SK-N-SH (cell line): Measurements from ENCODE around the gene NCAPG.

ENCODE experiments used
- EP300 ChIP-seq, 2 experiments: IDR thresholded peaks; 2 replicates each; pipeline versions ENCODE4 v1.4.0 to v1.6.1; 2012; ENCODE audit warnings: borderline replicate concordance in 1 of 2, low read depth in 1 of 2, low read length in 1 of 2
- EZH2phosphoT487 ChIP-seq: fragments of 200-600 bp; sonication (generic); IDR thresholded peaks from 2 replicates; pipeline ENCODE4 v1.6.1; 2017; ENCODE audit warnings: low read depth, mixed run types, mild to moderate bottlenecking, antibody characterized with exemption, moderate library complexity, borderline replicate concordance
- FOSL2 ChIP-seq: IDR thresholded peaks from 2 replicates; pipeline ENCODE4 v1.4.0; 2012; ENCODE audit warnings: low read depth, mild to moderate bottlenecking, moderate library complexity, borderline replicate concordance
- GATA2 ChIP-seq: sonication (generic); formaldehyde crosslinking; IDR thresholded peaks from 2 replicates; pipeline ENCODE4 v1.5.0; 2020; ENCODE audit warnings: mild to moderate bottlenecking, missing genetic modification reagents
- JUND ChIP-seq: IDR thresholded peaks from 2 replicates; pipeline ENCODE4 v1.4.0; 2012
- NFIC ChIP-seq: IDR thresholded peaks from 2 replicates; pipeline ENCODE4 v1.4.0; 2012; ENCODE audit warnings: borderline replicate concordance
- RCOR1 ChIP-seq: fragments of 150-350 bp; IDR thresholded peaks from 2 replicates; pipeline ENCODE4 v1.6.1; 2017; ENCODE audit warnings: antibody characterized with exemption, low read length
- SIN3A ChIP-seq: IDR thresholded peaks from 2 replicates; pipeline ENCODE4 v1.6.1; 2012; ENCODE audit warnings: low read depth, mild to moderate bottlenecking, low read length, moderate library complexity, borderline replicate concordance
- SMC3 ChIP-seq: IDR thresholded peaks from 2 replicates; pipeline ENCODE4 v1.6.1; 2012; ENCODE audit warnings: low read depth, low read length, improper control_type of control experiment
- YY1 ChIP-seq: IDR thresholded peaks from 2 replicates; pipeline ENCODE4 v1.4.0; 2012; ENCODE audit warnings: low read depth, mild to moderate bottlenecking
- TF ChIP-seq, protein P1 (sequence below): fragments of 200-600 bp; sonication (generic); IDR thresholded peaks from 2 replicates; pipeline ENCODE4 v1.6.1; 2017; ENCODE audit warnings: antibody characterized with exemption, mild to moderate bottlenecking, moderate library complexity
- TF ChIP-seq, protein P2 (sequence below): IDR thresholded peaks from 2 replicates; pipeline ENCODE4 v1.4.0; 2012; ENCODE audit warnings: low read depth

DNA sequence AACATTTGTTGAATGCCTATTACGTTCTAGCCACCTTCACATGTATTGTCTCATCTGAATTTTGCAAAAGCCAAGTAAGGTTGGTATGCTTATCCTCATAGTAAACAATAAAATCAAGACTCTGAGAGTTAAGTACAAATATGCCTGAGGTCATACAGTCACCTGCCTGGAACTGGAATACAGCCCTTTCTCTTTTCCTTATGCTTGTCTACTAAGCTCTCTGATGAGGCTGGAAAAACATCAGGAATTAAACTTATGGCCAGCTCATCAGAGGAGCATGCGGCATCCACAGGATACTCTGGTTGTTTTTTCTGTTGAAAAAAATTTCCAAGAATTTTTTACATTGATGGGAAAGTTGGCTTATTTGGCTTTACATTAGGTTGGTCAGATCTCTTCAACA is 35.5 kb downstream of the NCAPG start:
- TF ChIP-seq, protein P1, sequence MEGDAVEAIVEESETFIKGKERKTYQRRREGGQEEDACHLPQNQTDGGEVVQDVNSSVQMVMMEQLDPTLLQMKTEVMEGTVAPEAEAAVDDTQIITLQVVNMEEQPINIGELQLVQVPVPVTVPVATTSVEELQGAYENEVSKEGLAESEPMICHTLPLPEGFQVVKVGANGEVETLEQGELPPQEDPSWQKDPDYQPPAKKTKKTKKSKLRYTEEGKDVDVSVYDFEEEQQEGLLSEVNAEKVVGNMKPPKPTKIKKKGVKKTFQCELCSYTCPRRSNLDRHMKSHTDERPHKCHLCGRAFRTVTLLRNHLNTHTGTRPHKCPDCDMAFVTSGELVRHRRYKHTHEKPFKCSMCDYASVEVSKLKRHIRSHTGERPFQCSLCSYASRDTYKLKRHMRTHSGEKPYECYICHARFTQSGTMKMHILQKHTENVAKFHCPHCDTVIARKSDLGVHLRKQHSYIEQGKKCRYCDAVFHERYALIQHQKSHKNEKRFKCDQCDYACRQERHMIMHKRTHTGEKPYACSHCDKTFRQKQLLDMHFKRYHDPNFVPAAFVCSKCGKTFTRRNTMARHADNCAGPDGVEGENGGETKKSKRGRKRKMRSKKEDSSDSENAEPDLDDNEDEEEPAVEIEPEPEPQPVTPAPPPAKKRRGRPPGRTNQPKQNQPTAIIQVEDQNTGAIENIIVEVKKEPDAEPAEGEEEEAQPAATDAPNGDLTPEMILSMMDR: no peak
- TF ChIP-seq YY1: no peak
- no peak for TF ChIP-seq SIN3A
- no peak for TF ChIP-seq EZH2phosphoT487
- no peak for TF ChIP-seq EP300 (IDR thresholded peaks at IDR 0.05; ENCODE audit: borderline replicate concordance in 1 of 2, low read depth in 1 of 2, low read length in 1 of 2)
- TF ChIP-seq, protein P2, sequence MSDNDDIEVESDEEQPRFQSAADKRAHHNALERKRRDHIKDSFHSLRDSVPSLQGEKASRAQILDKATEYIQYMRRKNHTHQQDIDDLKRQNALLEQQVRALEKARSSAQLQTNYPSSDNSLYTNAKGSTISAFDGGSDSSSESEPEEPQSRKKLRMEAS: no peak
- no peak for TF ChIP-seq RCOR1
- no peak for TF ChIP-seq NFIC
- TF ChIP-seq JUND: no peak
- no peak for TF ChIP-seq GATA2 (CRISPR knock-in tag)
- TF ChIP-seq FOSL2: no peak
- no peak for TF ChIP-seq SMC3
